Activated naive CD4-positive, alpha-beta T cell treated with anti-CD3 and anti-CD28 coated beads for 36 hours (primary cell): ENCODE data around the gene SLC25A33. TPM values are rescaled to one million over a fixed set of nuclear protein-coding genes. Genes with fewer than 3 reads are reported as not detected.

Experiments used
- CTCF ChIA-PET: fragments of 350-600 bp; sonication (Branson Sonifier 250); formaldehyde crosslinking; loops from one replicate; lab custom pipeline; 2021; ENCODE audit warnings: antibody characterized with exemption; lab: Charles Lee
- DNase-seq: peaks from one replicate; pipeline ENCODE4 v3.0.0-alpha.2; 2020
- H3K27ac Mint-ChIP-seq: one replicate; pipeline ENCODE4 v1.8.0; 2021; ENCODE audit warnings: mild to moderate bottlenecking, mixed read lengths
- H3K27me3 Mint-ChIP-seq: one replicate; pipeline ENCODE4 v1.8.0; 2021; ENCODE audit warnings: low read depth, mixed read lengths
- H3K36me3 Mint-ChIP-seq: one replicate; pipeline ENCODE4 v1.8.0; 2021; ENCODE audit warnings: low read depth, mixed read lengths
- H3K4me1 Mint-ChIP-seq: one replicate; pipeline ENCODE4 v1.8.0; 2021; ENCODE audit warnings: low read depth, mixed read lengths
- H3K4me3 Mint-ChIP-seq: one replicate; pipeline ENCODE4 v1.8.0; 2021; ENCODE audit warnings: mild to moderate bottlenecking, moderate library complexity, mixed read lengths
- H3K9me3 Mint-ChIP-seq: one replicate; pipeline ENCODE4 v1.8.0; 2021; ENCODE audit warnings: mixed read lengths
- intact Hi-C: fragments of 100-400 bp; cut with micrococcal nuclease; formaldehyde crosslinking; loops from one replicate; pipeline ENCODE4 v1.15.1; 2023
- total RNA-seq, 2 experiments: library from RNA; stranded (reverse); gene quantifications; one replicate each; pipeline ENCODE4 v1.2.3, GENCODE V29; 2021

The SLC25A33 gene
- total RNA-seq, 2 experiments from 2014 or later, result 4.7 to 5.2 TPM

GRCh38 chr1:9599741-9600140 is 60.5 kb downstream of the SLC25A33 start:
- Mint-ChIP-seq H3K9me3 (no peaks in the 10 kb centered on the region), H3K27me3 (no peaks in the 10 kb centered on the region), H3K4me1 (no peaks in the 10 kb centered on the region), H3K36me3 (peaks cover 10% of the 10 kb centered on the region), H3K27ac (no peak overlapping the region), H3K4me3 (no peak overlapping the region)
- intact Hi-C loops, result no loop called here
- no peak for DNase-seq
- CTCF ChIA-PET, result no interaction called here

GRCh38 chr1:9600861-9601834 is 61.9 kb downstream of the SLC25A33 start:
- CTCF ChIA-PET, result no interaction called here
- H3K27me3 Mint-ChIP-seq, result no peaks in the 10 kb centered on the region
- DNase-seq, result no peak
- no peak overlapping the region for H3K27ac Mint-ChIP-seq
- intact Hi-C loops, result no loop called here
- H3K36me3 Mint-ChIP-seq, result peaks cover 14% of the 10 kb centered on the region
- H3K9me3 Mint-ChIP-seq, result no peaks in the 10 kb centered on the region
- no peaks in the 10 kb centered on the region for H3K4me1 Mint-ChIP-seq
- no peak overlapping the region for H3K4me3 Mint-ChIP-seq

- intact Hi-C loops, result no loop called here
- no peak for DNase-seq
- H3K27ac Mint-ChIP-seq, result no peak overlapping the region
- H3K36me3 Mint-ChIP-seq, result peaks cover 16% of the 10 kb centered on the region
- no peak overlapping the region for H3K4me3 Mint-ChIP-seq
- no peaks in the 10 kb centered on the region for H3K9me3 Mint-ChIP-seq
- no peaks in the 10 kb centered on the region for H3K4me1 Mint-ChIP-seq
- no peaks in the 10 kb centered on the region for H3K27me3 Mint-ChIP-seq
- CTCF ChIA-PET, result no interaction called here
These were observed 62.9 kb downstream of the SLC25A33 start for GRCh38 chr1:9601942-9602793.

GRCh38 chr1:9602794-9603167 is 63.5 kb downstream of the SLC25A33 start:
- Mint-ChIP-seq H3K36me3 (peaks cover 15% of the 10 kb centered on the region), H3K27me3 (no peaks in the 10 kb centered on the region), H3K4me1 (no peaks in the 10 kb centered on the region), H3K27ac (no peak overlapping the region), H3K9me3 (no peaks in the 10 kb centered on the region), H3K4me3 (no peak overlapping the region)
- DNase-seq, result no peak
- CTCF ChIA-PET, result no interaction called here
- intact Hi-C loops, result no loop called here

- CTCF ChIA-PET, result no interaction called here
- DNase-seq, result no peak
- H3K4me1 Mint-ChIP-seq, result no peaks in the 10 kb centered on the region
- intact Hi-C loops, result no loop called here
- H3K4me3 Mint-ChIP-seq, result no peak overlapping the region
- no peaks in the 10 kb centered on the region for H3K9me3 Mint-ChIP-seq
- H3K36me3 Mint-ChIP-seq, result peaks cover 12% of the 10 kb centered on the region
- H3K27me3 Mint-ChIP-seq, result no peaks in the 10 kb centered on the region
- H3K27ac Mint-ChIP-seq, result no peak overlapping the region
These were observed 64.0 kb downstream of the SLC25A33 start for GRCh38 chr1:9603307-9603706.

GRCh38 chr1:9603766-9604753 is 64.8 kb downstream of the SLC25A33 start:
- no peaks in the 10 kb centered on the region for H3K4me1 Mint-ChIP-seq
- no peak for DNase-seq
- CTCF ChIA-PET, result no interaction called here
- intact Hi-C loops, result no loop called here
- no peaks in the 10 kb centered on the region for H3K9me3 Mint-ChIP-seq
- H3K27ac Mint-ChIP-seq, result no peak overlapping the region
- no peak overlapping the region for H3K4me3 Mint-ChIP-seq
- peaks cover 12% of the 10 kb centered on the region for H3K36me3 Mint-ChIP-seq
- H3K27me3 Mint-ChIP-seq, result no peaks in the 10 kb centered on the region

GRCh38 chr1:9604836-9605235 is 65.6 kb downstream of the SLC25A33 start:
- Mint-ChIP-seq H3K4me3 (no peak overlapping the region), H3K27ac (no peak overlapping the region), H3K4me1 (no peaks in the 10 kb centered on the region), H3K36me3 (peaks cover 12% of the 10 kb centered on the region), H3K27me3 (no peaks in the 10 kb centered on the region), H3K9me3 (no peaks in the 10 kb centered on the region)
- DNase-seq, result no peak
- intact Hi-C loops, result no loop called here
- CTCF ChIA-PET, result no interaction called here

- Mint-ChIP-seq H3K9me3 (no peaks in the 10 kb centered on the region), H3K27ac (no peak overlapping the region), H3K36me3 (peaks cover 16% of the 10 kb centered on the region), H3K4me1 (no peaks in the 10 kb centered on the region), H3K4me3 (no peak overlapping the region), H3K27me3 (no peaks in the 10 kb centered on the region)
- intact Hi-C loops, result no loop called here
- no peak for DNase-seq
- CTCF ChIA-PET, result interaction anchor here (0.7 kb wide), 1 partner anchor 9 kb away, joined by 3 read pairs; no protein-coding TSS in a partner anchor
These were observed 66.7 kb downstream of the SLC25A33 start for GRCh38 chr1:9605946-9606455.

- Mint-ChIP-seq H3K36me3 (peaks cover 14% of the 10 kb centered on the region), H3K27me3 (no peaks in the 10 kb centered on the region), H3K4me3 (no peak overlapping the region), H3K9me3 (no peaks in the 10 kb centered on the region), H3K27ac (no peak overlapping the region), H3K4me1 (no peaks in the 10 kb centered on the region)
- CTCF ChIA-PET, result interaction anchor here (0.7 kb wide), 1 partner anchor 9 kb away, joined by 3 read pairs; no protein-coding TSS in a partner anchor
- DNase-seq, result no peak
- intact Hi-C loops, result no loop called here
These were observed 67.2 kb downstream of the SLC25A33 start for GRCh38 chr1:9606458-9606857.

GRCh38 chr1:9606948-9607347 is 67.7 kb downstream of the SLC25A33 start:
- Mint-ChIP-seq H3K4me1 (no peaks in the 10 kb centered on the region), H3K27me3 (no peaks in the 10 kb centered on the region), H3K36me3 (peaks cover 13% of the 10 kb centered on the region), H3K27ac (no peak overlapping the region), H3K9me3 (no peaks in the 10 kb centered on the region), H3K4me3 (no peak overlapping the region)
- intact Hi-C loops, result no loop called here
- DNase-seq, result no peak
- CTCF ChIA-PET, result no interaction called here

- CTCF ChIA-PET, result no interaction called here
These were observed 68.1 kb downstream of the SLC25A33 start for GRCh38 chr1:9607352-9607751.

More at GRCh38 chr1:9607352-9607751, 68.1 kb downstream of the SLC25A33 start:
- intact Hi-C loops, result no loop called here
- Mint-ChIP-seq H3K36me3 (peaks cover 13% of the 10 kb centered on the region), H3K27me3 (no peaks in the 10 kb centered on the region), H3K27ac (no peak overlapping the region), H3K9me3 (no peaks in the 10 kb centered on the region), H3K4me3 (no peak overlapping the region), H3K4me1 (no peaks in the 10 kb centered on the region)
- no peak for DNase-seq
